Activated naive CD8-positive, alpha-beta T cell treated with anti-CD3 and anti-CD28 coated beads, Interleukin-2, amount 50 U/mL, for 16 hours (primary cell): ENCODE data around the gene SMC6.

Experiments
- DNase-seq: peaks from one replicate; pipeline ENCODE4 v3.0.0-alpha.2; 2020; ENCODE audit warnings: low read depth, low spot score

SMC6 gene, protein sequence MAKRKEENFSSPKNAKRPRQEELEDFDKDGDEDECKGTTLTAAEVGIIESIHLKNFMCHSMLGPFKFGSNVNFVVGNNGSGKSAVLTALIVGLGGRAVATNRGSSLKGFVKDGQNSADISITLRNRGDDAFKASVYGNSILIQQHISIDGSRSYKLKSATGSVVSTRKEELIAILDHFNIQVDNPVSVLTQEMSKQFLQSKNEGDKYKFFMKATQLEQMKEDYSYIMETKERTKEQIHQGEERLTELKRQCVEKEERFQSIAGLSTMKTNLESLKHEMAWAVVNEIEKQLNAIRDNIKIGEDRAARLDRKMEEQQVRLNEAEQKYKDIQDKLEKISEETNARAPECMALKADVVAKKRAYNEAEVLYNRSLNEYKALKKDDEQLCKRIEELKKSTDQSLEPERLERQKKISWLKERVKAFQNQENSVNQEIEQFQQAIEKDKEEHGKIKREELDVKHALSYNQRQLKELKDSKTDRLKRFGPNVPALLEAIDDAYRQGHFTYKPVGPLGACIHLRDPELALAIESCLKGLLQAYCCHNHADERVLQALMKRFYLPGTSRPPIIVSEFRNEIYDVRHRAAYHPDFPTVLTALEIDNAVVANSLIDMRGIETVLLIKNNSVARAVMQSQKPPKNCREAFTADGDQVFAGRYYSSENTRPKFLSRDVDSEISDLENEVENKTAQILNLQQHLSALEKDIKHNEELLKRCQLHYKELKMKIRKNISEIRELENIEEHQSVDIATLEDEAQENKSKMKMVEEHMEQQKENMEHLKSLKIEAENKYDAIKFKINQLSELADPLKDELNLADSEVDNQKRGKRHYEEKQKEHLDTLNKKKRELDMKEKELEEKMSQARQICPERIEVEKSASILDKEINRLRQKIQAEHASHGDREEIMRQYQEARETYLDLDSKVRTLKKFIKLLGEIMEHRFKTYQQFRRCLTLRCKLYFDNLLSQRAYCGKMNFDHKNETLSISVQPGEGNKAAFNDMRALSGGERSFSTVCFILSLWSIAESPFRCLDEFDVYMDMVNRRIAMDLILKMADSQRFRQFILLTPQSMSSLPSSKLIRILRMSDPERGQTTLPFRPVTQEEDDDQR

DNA sequence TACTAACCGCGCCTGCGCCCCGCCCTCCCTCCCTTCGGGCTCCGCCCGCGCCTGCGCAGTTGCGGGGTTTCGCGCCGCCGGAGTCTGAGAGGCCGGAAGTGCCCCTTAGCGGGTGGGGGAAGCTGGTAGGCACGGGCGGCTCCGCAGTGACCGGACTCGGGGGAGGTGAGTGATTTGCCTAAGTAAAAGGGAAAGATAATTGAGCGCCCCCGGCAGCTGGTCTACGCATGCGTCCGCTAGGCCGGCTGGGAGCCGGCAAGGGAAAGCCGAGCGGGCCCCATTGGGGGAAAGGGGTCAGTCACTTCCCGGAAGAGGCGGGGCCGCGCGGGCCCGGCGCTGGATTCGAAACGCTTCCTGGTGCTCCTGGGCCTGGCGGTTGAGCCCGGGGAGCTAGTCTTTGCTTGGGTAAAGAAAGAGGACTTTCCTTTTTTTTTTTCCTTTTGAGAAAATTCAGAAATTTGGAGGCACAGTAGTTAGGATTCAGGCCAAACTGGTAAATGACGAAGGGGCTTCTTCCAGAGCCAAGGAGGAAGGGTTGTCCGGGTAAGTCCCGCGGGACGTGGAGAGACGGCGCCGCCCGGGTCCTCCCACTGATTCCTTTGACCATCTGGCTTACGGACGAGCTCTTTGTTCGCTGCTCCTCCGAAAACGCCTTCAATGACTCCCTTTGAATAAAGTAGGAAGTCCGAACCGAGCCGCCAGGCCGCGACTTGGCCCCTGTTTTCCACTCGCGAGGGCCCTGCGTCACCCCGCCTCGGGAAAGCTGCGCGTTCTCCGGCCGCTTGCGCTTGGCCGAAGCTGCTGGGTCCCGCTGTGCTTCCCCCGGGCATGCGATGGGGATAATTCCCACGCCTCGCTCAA is at the start of gene SMC6, which contains the start of gene GEN1:
TSS of gene SMC6 (minus strand) at position 8 of the 861 bp plus-strand sequence. CDS start 7,864 bp downstream, outside the sequence.
TSS of gene GEN1 (plus strand) at position 336 of the 861 bp plus-strand sequence. CDS start 5,806 bp downstream, outside the sequence.
- DNase-seq = peak; percentile 80

DNA sequence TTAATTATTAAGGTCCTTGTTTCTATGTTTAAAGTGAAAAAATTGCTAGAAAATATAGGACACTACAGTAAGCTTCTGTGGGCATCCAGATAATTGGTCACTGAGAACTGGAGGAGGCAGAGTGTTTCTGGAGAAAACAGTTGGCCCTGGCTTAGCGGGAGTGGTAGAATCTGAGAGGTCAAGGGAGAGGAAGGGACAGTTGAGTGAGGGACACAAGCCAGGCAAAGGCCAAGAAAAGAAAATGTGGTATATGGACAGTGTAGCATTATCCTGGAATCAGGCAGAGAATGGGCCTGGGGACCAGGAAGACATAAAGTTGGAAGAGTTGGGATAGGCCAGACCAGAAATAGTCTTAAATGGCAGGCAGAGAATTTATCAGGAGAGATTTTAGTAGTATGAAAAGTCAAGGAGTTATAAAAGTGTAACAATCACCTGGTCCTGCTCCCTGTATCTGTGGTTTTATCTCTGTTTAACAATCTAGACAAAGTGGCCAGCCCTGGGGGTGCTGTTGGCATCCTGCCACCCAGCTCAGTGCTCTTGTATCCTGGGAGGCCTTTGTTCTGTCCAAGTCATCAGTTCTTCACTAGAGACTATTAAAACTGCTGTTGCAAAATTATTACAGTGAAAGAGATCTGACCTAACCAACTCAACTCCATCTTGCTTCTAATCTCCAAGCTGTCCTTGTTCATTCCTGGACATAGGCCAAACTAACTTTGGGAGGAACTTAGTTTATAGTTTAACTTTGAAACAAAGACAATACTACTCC is 47.3 kb upstream of the SMC6 start:
- DNase-seq = no peak

DNA sequence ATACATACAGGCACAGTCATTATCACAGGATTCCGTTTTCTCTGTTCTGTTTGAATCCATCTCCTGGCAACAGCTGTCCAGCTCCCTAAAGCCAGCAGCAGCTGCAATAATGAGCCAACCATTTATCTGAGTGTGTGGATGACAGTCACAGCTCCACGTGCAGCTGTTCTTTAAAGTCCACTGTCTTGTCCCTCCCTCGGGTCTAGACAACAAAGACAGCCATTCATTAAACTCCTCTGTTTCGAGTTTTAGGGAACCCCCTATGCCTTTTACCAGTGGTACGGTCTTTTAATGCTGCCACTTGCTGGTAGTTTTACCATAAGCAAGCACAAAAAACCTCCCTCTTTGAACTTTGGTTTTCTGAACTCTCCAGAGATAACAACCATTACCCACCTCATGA is 46.6 kb upstream of the SMC6 start:
- DNase-seq = no peak

DNA sequence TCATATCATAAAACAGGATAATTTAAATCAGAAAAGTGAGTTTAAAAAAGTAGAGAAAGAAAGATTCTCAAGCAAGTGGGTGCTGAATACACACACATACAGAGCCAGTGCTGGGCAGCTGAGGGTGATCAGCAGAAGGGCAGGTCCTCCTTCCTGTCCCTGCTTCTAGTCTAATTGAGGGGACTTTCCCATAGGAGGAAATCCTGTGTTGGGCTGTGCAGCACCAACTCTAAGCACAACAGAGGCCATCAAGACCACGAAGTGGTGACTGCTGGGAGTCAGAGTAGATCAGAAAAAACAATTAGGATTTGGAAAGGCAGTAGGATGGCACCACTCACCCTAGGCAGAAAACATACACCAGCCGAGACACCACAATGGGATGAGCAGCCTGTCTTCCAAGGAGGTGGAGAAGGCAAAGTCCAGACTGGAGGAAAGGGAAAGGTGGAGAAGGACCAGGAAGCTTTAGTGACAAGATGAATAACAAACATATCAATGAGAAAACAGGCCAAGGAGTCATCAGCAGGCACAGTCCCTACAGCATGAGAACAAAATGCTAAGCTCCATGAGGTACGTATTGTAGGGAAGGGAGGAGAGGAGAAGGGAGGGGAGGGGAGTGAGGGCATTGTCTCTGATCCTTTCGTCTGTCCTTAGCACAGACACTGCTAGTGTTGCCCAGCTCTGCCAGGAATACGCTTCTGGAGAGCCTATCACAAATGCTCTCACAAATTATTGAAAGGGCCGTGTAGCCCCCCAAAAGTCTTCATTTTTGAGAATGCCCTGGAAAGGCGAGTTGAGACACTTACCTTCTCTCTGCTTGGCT is 45.9 kb upstream of the SMC6 start:
- no peak for DNase-seq

DNA sequence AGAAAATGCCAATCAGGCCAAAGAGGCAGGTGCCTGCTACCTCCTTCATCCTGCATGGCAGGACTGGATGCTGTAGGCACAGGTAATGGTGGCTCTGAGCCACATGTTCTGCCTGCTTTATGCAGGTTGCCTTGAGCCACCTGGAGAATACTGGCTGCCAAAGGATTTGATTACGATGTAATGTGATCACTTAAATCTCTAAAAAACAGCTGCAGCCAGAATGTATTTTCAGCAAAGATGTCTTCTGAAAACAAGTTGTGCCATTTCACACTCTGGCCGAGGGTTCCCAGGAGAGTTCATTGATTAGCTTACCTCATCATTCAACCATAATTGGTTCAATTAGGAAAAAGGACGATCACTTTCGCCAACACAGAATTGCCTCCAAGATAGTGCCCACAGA is 44.7 kb upstream of the SMC6 start:
- no peak for DNase-seq

DNA sequence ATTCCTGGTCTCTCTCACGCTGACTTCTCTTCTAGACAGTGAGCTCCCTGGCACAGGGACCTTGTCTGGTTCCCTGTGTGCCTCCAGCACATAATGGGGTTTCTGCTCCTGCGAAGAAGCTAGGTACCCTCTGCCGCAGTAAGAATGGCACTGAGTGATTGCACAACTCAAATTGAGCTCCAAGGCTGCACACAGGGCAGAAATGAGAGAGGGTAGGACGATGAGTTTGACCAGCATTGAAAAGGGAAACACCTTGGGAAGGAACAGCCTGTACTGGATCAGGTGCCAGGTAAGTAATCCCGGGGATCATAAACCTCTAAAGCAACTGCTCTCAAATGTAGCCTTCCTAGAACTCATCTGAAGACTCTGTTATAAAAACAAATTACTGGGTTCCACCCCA is 41.7 kb upstream of the SMC6 start:
- DNase-seq = no peak

DNA sequence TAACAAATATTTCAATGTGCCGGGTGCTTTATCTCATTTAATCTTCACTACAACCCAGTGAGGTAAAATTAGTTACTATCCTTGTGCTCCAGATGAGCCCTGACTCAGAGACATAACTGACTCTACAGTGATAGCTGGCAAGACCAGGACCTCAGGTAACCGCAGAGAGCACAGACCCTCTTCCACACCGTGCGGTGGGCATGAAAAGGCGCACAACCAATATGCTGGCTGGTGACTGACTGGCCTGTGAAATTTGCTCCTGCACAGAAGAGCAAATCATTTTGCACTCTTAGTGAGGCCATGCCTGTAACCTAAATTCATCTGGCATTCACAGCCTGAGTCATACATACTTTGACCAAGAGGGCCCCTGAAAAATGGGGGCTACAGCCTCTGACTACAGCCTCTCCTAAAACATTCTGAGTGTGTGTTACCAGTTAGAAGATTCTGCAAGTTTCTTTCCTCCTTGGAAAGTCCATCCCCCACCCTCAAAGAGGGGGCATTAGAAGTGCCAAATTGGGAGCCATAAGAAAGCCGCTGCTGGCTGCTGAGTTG is 40.3 kb upstream of the SMC6 start:
- no peak for DNase-seq

DNA sequence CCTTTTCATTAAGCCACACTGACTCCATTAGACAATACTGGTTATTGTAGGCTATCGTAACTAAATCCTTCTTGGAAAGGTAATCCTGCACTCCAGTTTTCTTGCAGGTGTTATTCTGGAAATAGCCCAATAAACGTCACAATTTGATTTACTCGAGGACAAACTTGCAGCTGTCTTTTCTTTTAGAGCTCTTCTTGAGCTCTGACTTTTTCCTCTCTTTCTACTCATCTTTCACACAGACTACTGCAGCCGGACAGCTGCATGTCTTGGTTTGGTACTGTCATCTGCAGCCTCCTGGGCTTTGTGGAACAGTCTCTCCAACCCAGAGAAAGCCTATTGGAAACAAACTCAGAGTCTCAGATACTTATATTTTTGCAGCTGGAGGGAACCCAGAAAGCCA is 39.7 kb upstream of the SMC6 start:
- DNase-seq = no peak

DNA sequence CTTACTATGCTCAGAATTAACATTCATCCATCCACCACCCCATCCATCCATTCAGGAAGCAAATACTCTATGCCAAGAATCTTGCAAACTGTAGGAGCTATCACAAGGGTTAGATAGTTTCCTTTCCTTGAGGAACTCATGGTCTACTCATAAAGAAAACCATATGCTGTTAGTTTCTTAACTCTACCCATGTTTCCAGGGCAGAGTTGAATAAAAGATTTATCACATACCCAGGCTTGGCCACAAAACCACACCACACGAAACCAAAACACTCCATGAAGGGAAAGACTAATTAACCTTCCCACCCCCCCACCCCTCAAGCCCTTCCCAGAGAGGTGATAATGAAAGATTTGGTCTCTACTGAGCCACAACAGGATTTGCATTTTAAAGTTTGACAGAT is 38.9 kb upstream of the SMC6 start:
- DNase-seq = no peak

DNA sequence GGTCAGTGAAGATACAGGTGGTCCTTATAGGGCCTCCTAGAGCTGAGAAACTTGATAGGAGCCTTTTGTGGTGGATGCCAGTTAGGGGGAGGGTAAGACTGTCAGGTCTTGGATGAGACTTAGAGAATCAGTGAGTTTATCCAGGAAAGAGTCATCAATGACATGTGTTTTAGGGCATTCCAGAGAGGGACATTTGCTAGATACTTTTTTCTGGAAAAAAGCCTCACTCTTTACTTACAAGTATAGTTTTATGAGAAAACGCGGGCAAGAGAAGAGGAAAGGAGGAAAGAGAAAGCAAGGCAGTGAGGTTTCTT is 38.2 kb upstream of the SMC6 start:
- no peak for DNase-seq

DNA sequence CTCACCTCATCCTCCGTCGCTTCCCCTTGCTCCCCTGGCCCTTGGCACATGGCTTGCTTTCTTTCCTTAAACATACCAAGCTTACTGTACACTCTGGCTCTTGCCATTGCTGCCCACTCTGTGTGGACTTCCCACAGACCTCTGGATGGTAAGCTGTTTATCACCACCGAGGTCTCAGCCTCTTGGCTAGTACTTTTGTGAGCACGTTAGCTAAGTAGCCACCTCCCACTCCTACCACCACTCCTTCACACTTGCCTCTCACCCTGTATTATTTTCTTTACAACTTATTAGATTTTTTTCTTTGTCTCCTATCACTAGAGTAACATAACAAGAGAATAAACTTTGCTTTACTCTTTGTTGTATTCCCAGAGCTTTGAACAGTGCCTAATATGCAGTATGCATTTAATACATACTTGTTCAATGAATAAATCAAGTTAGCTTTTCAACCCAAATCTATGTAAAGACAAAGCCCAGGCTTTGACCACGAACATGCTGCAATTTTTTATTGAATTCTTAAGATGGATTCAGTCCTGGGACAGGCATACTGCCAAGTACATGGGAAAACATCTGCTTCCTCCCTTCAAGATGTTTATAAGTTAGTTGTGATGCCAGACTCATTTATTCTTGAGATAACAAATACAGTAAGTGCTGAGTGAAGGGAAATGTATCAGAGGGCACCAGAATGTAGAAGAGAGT is 37.7 kb upstream of the SMC6 start:
- DNase-seq = no peak

DNA sequence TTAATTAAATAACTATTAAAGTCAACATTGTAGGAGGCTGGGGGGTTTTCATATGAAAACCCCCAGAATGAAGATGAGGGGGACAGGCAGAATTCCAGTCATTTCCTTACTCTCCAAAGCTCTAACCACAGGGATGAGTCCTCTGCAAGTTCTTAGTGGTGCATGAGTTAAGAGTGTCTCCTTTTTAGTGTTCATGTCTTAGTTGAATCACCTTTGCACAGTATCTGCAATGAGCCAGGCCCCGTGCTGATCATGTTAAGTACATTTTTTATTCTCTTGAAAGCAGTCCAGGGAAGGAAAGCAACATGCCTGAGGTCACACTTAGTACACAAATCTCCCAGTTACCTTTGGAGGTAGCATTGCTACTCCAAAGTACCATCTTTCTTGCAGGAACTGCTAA is 36.9 kb upstream of the SMC6 start:
- no peak for DNase-seq

DNA sequence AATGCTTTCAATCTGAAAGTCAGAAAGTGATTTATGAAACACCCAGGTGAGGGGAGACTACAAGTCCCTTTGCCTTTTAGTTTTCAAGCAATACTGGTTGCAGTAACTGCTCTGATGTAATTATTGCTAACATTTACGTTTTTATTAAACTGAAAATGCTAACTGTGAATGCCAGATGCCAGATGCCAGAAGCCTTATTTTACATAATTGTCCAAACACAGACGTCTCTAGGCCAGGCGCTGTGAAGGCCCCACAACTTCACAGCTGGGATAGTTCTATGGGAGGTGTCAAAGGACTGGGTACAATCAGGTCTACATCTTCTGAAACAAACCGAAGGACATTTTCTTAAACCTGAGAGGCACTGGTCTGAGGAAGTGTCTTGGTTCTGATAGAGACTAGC is 35.2 kb upstream of the SMC6 start:
- DNase-seq = no peak

DNA sequence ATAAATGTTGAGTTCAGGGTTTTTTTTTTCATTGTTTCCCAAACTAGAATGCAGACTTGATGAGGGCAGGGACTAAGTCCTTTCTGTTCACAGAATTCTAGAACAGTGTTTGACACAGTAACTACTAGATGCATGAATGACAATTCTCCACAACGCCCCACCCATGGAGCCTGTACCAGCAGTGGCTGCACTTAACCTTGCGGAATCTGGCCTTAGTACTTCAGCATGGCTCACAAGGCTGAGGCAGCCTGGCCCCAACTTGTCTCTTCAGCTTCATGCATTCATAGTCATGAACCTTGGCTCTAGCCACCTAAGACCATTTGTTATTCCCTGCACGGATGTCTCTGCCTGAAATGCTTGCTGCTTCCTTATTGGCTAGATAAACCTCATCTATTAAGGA is 33.1 kb upstream of the SMC6 start:
- no peak for DNase-seq

DNA sequence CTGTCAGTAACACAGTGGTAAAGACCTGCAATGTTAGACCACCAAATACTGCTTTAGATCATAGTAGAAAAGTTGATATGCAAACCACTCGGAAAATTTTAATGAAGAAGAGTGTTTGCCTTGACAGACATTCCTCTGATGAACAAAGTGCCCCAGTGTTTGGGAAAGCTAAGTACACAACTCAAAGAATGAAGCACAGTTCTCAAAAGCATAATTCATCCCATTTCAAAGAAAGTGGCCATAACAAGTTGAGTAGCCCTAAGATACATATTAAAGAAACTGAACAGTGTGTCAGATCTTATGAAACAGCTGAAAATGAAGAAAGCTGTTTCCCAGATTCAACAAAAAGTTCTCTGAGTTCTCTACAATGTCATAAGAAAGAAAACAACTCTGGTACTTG is 27.9 kb upstream of the SMC6 start:
- no peak for DNase-seq

DNA sequence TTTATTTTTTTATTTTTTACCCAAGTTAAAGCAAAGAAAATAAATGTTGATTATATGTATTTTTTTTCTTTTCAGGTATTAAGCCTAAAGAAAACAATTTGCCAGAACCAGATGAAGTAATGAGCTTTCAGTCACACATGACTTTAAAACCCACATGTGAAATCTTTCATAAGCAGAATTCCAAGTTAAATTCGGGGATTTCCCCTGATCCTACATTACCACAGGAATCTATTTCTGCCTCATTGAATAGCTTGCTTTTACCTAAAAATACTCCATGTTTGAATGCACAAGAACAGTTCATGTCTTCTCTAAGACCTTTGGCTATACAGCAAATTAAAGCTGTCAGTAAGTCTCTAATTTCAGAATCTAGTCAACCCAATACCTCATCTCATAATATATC is 26.9 kb upstream of the SMC6 start:
- no peak for DNase-seq

DNA sequence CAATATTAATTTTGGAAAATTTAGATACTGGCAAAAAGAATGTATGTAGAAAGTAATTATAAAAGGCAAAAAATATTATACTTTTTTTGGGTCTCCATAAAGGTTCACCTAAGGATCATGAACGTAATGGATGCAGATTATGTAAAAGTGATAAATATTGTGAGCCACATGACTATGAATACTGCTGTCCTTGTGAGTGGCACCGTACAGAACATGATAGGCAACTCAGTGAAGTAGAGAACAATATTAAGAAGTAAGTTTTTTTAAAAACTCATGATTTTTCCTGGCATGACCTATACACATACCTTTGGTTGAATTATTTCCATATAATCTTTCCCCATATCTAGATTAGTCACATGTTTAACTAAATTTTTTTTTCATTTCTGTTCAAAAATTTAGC is 18.9 kb upstream of the SMC6 start:
- no peak for DNase-seq

DNA sequence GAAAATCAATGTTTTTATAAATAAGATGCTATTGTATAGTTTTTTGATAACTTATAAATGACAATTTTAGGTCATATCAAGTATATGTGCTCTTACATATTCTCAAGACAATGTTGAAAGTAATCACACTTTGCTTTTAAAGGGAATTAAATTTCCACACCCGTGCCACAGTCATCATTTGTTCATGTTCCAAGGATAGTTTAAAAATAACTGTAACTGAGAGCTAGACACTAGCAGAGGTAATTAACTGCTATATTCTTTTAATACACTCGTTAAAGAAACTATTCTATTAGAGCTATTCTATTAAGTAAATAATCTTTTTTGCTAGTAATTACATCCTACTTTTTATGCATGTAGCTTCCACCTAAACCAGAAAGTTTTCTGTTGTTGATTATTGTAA is 18.3 kb upstream of the SMC6 start:
- DNase-seq = no peak

DNA sequence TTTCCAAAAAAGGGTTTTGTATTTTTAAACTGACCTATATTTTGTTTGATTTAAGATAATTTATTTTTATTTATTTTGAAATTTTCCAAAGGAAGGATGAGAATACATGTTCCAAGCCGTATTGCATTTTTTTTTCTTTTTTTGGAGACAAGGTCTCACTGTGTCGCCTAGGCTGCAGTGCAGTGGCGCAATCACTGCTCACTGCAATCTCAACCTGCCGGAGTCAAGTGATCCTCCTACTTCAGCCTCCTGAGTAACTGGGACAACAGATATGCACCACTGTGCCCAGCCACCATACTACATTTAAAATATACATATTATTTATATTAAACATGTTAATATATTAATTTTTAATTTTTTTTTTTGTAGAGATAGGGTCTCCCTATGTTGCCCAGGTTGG is 15.3 kb upstream of the SMC6 start:
- no peak for DNase-seq
